Fibroblast of lung (primary cell): ENCODE data around the gene SLC10A2.

Experiments used
- CTCF ChIP-seq, 2 donors: IDR thresholded peaks in 1 of 2; conservative IDR thresholded peaks in 1 of 2; 1 replicate in 1 of 2; 2 replicates in 1 of 2; pipeline ENCODE4 v1.5.1; 2011 to 2012; ENCODE audit warnings: low read length in 2 of 2, control low read depth in 1 of 2, inconsistent platforms in 1 of 2, low read depth in 1 of 2, mild to moderate bottlenecking in 1 of 2
- EZH2 ChIP-seq: IDR thresholded peaks from 2 replicates; pipeline ENCODE4 v1.5.1; 2012; ENCODE audit warnings: low read length, control low read depth, mild to moderate bottlenecking; ENCODE audit errors: missing control alignments

GRCh38 chr13:103012646-103013045, 53.6 kb downstream of the SLC10A2 start:
- TF ChIP-seq CTCF (conservative IDR thresholded peaks at IDR 0.05 in 1 of 2, IDR thresholded peaks at IDR 0.05 in 1 of 2; ENCODE audit: low read depth in 1 of 2, low read length in 2 of 2) (no peak), EZH2 (no peak)
